Measurements from ENCODE around the gene GOSR1.

DNA sequence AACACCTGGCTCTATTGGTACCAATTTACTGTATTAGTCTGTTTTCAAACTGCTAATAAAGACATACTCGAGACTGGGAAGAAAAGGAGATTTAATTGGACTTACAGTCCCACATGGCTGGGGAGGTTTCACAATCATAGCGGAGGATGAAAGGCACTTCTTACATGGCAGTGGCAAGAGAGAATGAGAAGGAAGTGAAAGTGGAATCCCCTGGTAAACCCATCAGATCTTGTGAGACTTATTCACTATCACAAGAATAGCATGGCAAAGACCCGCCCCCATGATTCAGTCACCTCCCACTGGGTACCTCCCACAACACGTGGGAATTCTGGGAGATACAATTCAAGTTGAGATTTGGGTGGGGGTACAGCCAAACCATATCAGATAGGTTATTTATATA is 22.6 kb upstream of the GOSR1 start:
- TF ChIP-seq CTCF (IDR thresholded peaks at IDR 0.05) (no peak), POLR2A (IDR thresholded peaks at IDR 0.05) (no peak)
